Measurements from ENCODE around the gene GCH1. TPM values are rescaled to one million over a fixed set of nuclear protein-coding genes. Genes with fewer than 3 reads are reported as not detected.
"Not testable (repeated sequence)": the region's sequence is repeated elsewhere in the genome, so short reads cannot be mapped to it uniquely, and the experiment has no call there.

GCH1 gene
- total and polyA plus RNA-seq, 7 experiments from 2014 or later = 21.4 to 64.1 (median 23.2) TPM

DNA sequence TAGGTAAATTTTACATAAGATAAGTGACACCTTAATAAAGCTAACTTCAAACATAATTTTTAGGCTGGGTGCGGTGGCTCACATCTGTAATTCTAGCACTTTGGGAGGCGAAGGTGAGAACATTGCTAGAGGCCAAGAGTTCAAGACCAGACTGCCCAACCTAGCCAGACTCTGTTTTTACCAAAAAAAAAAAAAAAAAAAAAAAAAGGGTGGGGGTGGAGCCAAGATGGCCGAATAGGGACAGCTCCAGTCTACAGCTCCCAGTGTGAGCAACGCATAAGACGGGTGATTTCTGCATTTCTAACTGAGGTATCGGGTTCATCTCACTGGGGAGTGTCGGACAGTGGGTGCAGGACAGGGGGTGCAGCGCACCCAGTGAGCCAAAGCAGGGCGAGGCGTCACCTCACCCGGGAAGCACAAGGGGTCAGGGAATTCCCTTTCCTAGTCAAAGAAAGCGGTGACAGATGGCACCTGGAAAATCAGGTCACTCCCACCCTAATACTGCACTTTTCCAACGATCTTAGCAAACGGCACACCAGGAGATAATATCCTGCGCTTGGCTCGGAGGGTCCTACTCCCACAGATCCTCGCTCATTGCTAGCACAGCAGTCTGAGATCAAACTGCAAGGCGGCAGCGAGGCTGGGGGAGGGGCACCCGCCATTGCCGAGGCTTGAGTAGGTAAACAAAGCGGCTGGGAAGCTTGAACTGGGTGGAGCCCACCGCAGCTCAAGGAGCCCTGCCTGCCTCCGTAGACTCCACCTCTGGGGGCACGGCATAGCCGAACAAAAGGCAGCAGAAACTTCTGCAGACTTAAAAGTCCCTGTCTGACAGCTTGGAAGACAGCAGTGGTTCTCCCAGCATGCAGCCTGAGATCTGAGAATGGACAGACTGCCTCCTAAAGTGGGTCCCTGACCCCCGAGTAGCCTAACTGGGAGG is 32.2 kb downstream of the GCH1 start:
- not testable (repeated sequence) for H3K9me3 Mint-ChIP-seq; H3K27me3 ChIP-seq (ENCODE audit: control insufficient read depth in 2 of 2, insufficient read depth in 2 of 2, low read length in 2 of 2); H3K4me1 ChIP-seq (ENCODE audit: control insufficient read depth in 2 of 2, insufficient read depth in 2 of 2, low read length in 2 of 2); H3K27ac ChIP-seq (ENCODE audit: low read depth, low read length); H3K27me3 Mint-ChIP-seq; H3K36me3 Mint-ChIP-seq; H3K9me3 ChIP-seq (ENCODE audit: control insufficient read depth in 2 of 3, low read length in 3 of 3); ATAC-seq; H3K4me3 ChIP-seq (ENCODE audit: low read length); H3K36me3 ChIP-seq (ENCODE audit: control insufficient read depth in 2 of 3, insufficient read depth in 3 of 3, low read length in 3 of 3)
- peak in 7 of 9 donors; percentile 30 to 63 (median 56) for DNase-seq
- peak overlapping the region; percentile 36 to 91 (median 76) for H3K27ac Mint-ChIP-seq
- ChIA-PET POLR2A (interaction anchor here (1.3 to 3.1 kb wide), 3 partner anchors 11 to 31 kb away, joined by 4 to 9 read pairs (median 9); no protein-coding TSS in a partner anchor), CTCF (interaction anchor here (1.2 to 1.3 kb wide), 2 partner anchors 11 to 31 kb away, joined by 3 to 4 read pairs; no protein-coding TSS in a partner anchor)
- peaks cover 25 to 61% (median 49%) of the 10 kb centered on the region in 7 donors for H3K4me1 Mint-ChIP-seq
- intact Hi-C loops (cut with micrococcal nuclease) = loop anchor here in 1 of 2 donors (1.0 kb wide), 2 partner anchors 11 to 23 kb away; no protein-coding TSS in a partner anchor
- peak overlapping the region; percentile 55 to 85 (median 71) for H3K4me3 Mint-ChIP-seq

DNA sequence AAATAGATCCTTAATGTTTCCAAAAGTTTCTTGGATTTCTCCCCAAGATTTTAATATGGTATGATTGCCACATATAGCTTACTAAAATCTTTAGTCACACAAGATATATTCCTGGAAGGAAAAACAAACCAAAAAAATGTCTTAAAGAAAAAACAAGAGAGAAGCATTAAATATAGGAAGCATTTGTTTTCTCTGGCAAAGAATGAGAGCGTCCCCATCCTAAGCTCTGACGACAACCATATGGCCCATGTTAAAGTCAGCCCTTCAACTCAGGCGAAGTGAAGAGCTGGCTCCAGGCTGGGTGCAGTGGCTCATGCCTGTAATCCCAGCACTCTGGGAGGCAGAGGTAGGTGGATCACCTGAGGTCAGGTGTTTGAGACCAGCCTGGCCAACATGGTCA is 35.6 kb downstream of the GCH1 start:
- no peaks in the 10 kb centered on the region for H3K9me3 ChIP-seq (ENCODE audit: control insufficient read depth in 2 of 3, low read length in 3 of 3)
- POLR2A ChIA-PET = interaction anchor here (1.8 kb wide), 1 partner anchor 10 kb away, joined by 7 read pairs; no protein-coding TSS in a partner anchor
- no peaks in the 10 kb centered on the region for H3K4me1 ChIP-seq (ENCODE audit: control insufficient read depth in 2 of 2, insufficient read depth in 2 of 2, low read length in 2 of 2)
- H3K36me3 Mint-ChIP-seq = peaks cover 0 to 14% (median 4%) of the 10 kb centered on the region in 5 donors
- DNase-seq (no peak), ATAC-seq (no peak)
- intact Hi-C loops (cut with micrococcal nuclease) = no loop called here
- peak overlapping the region in 1 of 9 donors; percentile 56 for H3K27ac Mint-ChIP-seq
- CTCF ChIA-PET = no interaction called here
- H3K9me3 Mint-ChIP-seq = no peaks in the 10 kb centered on the region
- no peak overlapping the region for H3K4me3 ChIP-seq (ENCODE audit: low read length)
- peaks cover 19 to 49% (median 35%) of the 10 kb centered on the region in 7 donors for H3K4me1 Mint-ChIP-seq
- H3K27me3 Mint-ChIP-seq = no peaks in the 10 kb centered on the region
- no peak overlapping the region for H3K27ac ChIP-seq (ENCODE audit: low read depth, low read length)
- H3K36me3 ChIP-seq (ENCODE audit: control insufficient read depth in 2 of 3, insufficient read depth in 3 of 3, low read length in 3 of 3) = peaks cover 0 to 4% (median 0%) of the 10 kb centered on the region in 3 experiments
- no peak overlapping the region for H3K4me3 Mint-ChIP-seq
- H3K27me3 ChIP-seq (ENCODE audit: control insufficient read depth in 2 of 2, insufficient read depth in 2 of 2, low read length in 2 of 2) = no peaks in the 10 kb centered on the region

- H3K27ac ChIP-seq (ENCODE audit: low read depth, low read length) = no peak overlapping the region
- intact Hi-C loops (cut with micrococcal nuclease) = no loop called here
- H3K9me3 ChIP-seq (ENCODE audit: control insufficient read depth in 2 of 3, low read length in 3 of 3) = no peaks in the 10 kb centered on the region
- H3K4me3 Mint-ChIP-seq = no peak overlapping the region
- POLR2A ChIA-PET = interaction anchor here (1.8 kb wide), 1 partner anchor 11 kb away, joined by 7 read pairs; no protein-coding TSS in a partner anchor
- H3K27me3 Mint-ChIP-seq = no peaks in the 10 kb centered on the region
- H3K36me3 ChIP-seq (ENCODE audit: control insufficient read depth in 2 of 3, insufficient read depth in 3 of 3, low read length in 3 of 3) = peaks cover 0 to 4% (median 0%) of the 10 kb centered on the region in 3 experiments
- no peaks in the 10 kb centered on the region for H3K27me3 ChIP-seq (ENCODE audit: control insufficient read depth in 2 of 2, insufficient read depth in 2 of 2, low read length in 2 of 2)
- H3K27ac Mint-ChIP-seq = peak overlapping the region in 2 of 9 donors; percentile 12 to 56
- H3K36me3 Mint-ChIP-seq = peaks cover 0 to 14% (median 4%) of the 10 kb centered on the region in 5 donors
- H3K4me3 ChIP-seq (ENCODE audit: low read length) = no peak overlapping the region
- peaks cover 19 to 46% (median 33%) of the 10 kb centered on the region in 7 donors for H3K4me1 Mint-ChIP-seq
- no peaks in the 10 kb centered on the region for H3K9me3 Mint-ChIP-seq
- DNase-seq = no peak
- ATAC-seq = no peak
- H3K4me1 ChIP-seq (ENCODE audit: control insufficient read depth in 2 of 2, insufficient read depth in 2 of 2, low read length in 2 of 2) = no peaks in the 10 kb centered on the region
- CTCF ChIA-PET = interaction anchor here (0.6 to 1.2 kb wide), 2 partner anchors 15 to 48 kb away, joined by 3 read pairs; no protein-coding TSS in a partner anchor
Measured at GRCh38 chr14:54866588-54866987, 36.0 kb downstream of the GCH1 start.

GRCh38 chr14:54864526-54864925 is 38.1 kb downstream of the GCH1 start:
- H3K36me3 Mint-ChIP-seq = peaks cover under 1 to 18% (median 4%) of the 10 kb centered on the region in 5 donors
- H3K4me3 Mint-ChIP-seq = no peak overlapping the region
- ChIA-PET CTCF (no interaction called here), POLR2A (no interaction called here)
- H3K9me3 Mint-ChIP-seq = no peaks in the 10 kb centered on the region
- DNase-seq = no peak
- intact Hi-C loops (cut with micrococcal nuclease) = no loop called here
- Histone ChIP-seq H3K36me3 (ENCODE audit: control insufficient read depth in 2 of 3, insufficient read depth in 3 of 3, low read length in 3 of 3) (peaks cover 0 to 4% (median 2%) of the 10 kb centered on the region in 3 experiments), H3K4me1 (ENCODE audit: control insufficient read depth in 2 of 2, insufficient read depth in 2 of 2, low read length in 2 of 2) (no peaks in the 10 kb centered on the region), H3K4me3 (ENCODE audit: low read length) (no peak overlapping the region), H3K9me3 (ENCODE audit: control insufficient read depth in 2 of 3, low read length in 3 of 3) (no peaks in the 10 kb centered on the region), H3K27ac (ENCODE audit: low read depth, low read length) (no peak overlapping the region), H3K27me3 (ENCODE audit: control insufficient read depth in 2 of 2, insufficient read depth in 2 of 2, low read length in 2 of 2) (no peaks in the 10 kb centered on the region)
- H3K27me3 Mint-ChIP-seq = no peaks in the 10 kb centered on the region
- no peak for ATAC-seq
- H3K4me1 Mint-ChIP-seq = peaks cover 7 to 28% (median 16%) of the 10 kb centered on the region in 7 donors
- H3K27ac Mint-ChIP-seq = peak overlapping the region in 2 of 9 donors; percentile 36 to 62

- H3K36me3 ChIP-seq (ENCODE audit: control insufficient read depth in 2 of 3, insufficient read depth in 3 of 3, low read length in 3 of 3) = peaks cover 0 to 10% (median 8%) of the 10 kb centered on the region in 3 experiments
- H3K4me3 ChIP-seq (ENCODE audit: low read length) = no peak overlapping the region
- Mint-ChIP-seq H3K9me3 (no peaks in the 10 kb centered on the region), H3K4me3 (peak overlapping the region in 1 of 10 donors; percentile 14), H3K27ac (peak overlapping the region in 3 of 9 donors; percentile 12 to 40 (median 18)), H3K4me1 (peaks cover 10 to 34% (median 21%) of the 10 kb centered on the region in 7 donors), H3K36me3 (peaks cover 3 to 36% (median 17%) of the 10 kb centered on the region in 5 donors), H3K27me3 (no peaks in the 10 kb centered on the region)
- H3K27me3 ChIP-seq (ENCODE audit: control insufficient read depth in 2 of 2, insufficient read depth in 2 of 2, low read length in 2 of 2) = no peaks in the 10 kb centered on the region
- DNase-seq = no peak
- peak; percentile 61 for ATAC-seq
- ChIA-PET CTCF (no interaction called here), POLR2A (no interaction called here)
- intact Hi-C loops (cut with micrococcal nuclease) = no loop called here
- H3K4me1 ChIP-seq (ENCODE audit: control insufficient read depth in 2 of 2, insufficient read depth in 2 of 2, low read length in 2 of 2) = no peaks in the 10 kb centered on the region
- H3K9me3 ChIP-seq (ENCODE audit: control insufficient read depth in 2 of 3, low read length in 3 of 3) = no peaks in the 10 kb centered on the region
- H3K27ac ChIP-seq (ENCODE audit: low read depth, low read length) = no peak overlapping the region
Measured at GRCh38 chr14:54857830-54858269, 44.8 kb downstream of the GCH1 start.

- DNase-seq (no peak), ATAC-seq (no peak)
- Histone ChIP-seq H3K27ac (ENCODE audit: low read depth, low read length) (no peak overlapping the region), H3K36me3 (ENCODE audit: control insufficient read depth in 2 of 3, insufficient read depth in 3 of 3, low read length in 3 of 3) (peaks cover 0 to 10% (median 4%) of the 10 kb centered on the region in 3 experiments), H3K9me3 (ENCODE audit: control insufficient read depth in 2 of 3, low read length in 3 of 3) (no peaks in the 10 kb centered on the region), H3K27me3 (ENCODE audit: control insufficient read depth in 2 of 2, insufficient read depth in 2 of 2, low read length in 2 of 2) (no peaks in the 10 kb centered on the region), H3K4me1 (ENCODE audit: control insufficient read depth in 2 of 2, insufficient read depth in 2 of 2, low read length in 2 of 2) (no peaks in the 10 kb centered on the region), H3K4me3 (ENCODE audit: low read length) (no peak overlapping the region)
- Mint-ChIP-seq H3K9me3 (no peaks in the 10 kb centered on the region), H3K4me1 (peaks cover 10 to 34% (median 21%) of the 10 kb centered on the region in 7 donors), H3K27me3 (no peaks in the 10 kb centered on the region), H3K4me3 (no peak overlapping the region), H3K27ac (peak overlapping the region in 3 of 9 donors; percentile 52 to 64 (median 58)), H3K36me3 (peaks cover 3 to 34% (median 17%) of the 10 kb centered on the region in 5 donors)
- CTCF ChIA-PET = no interaction called here
- POLR2A ChIA-PET = no interaction called here
- intact Hi-C loops (cut with micrococcal nuclease) = no loop called here
Measured at GRCh38 chr14:54856152-54856551, 46.5 kb downstream of the GCH1 start.
